WERI-Rb-1 (cell line): ENCODE measurements around the gene C16orf74.

Source experiments
- DNase-seq: peaks from one replicate; pipeline ENCODE4 v3.0.0-alpha.2; 2020
- H3K27ac ChIP-seq: fragments of 250-450 bp; sonication (Bioruptor Pico); 2 replicates; pipeline ENCODE4 v1.5.1; 2020; ENCODE audit warnings: mild to moderate bottlenecking, moderate library complexity
- H3K27me3 ChIP-seq: fragments of 250-450 bp; sonication (Bioruptor Pico); 2 replicates; pipeline ENCODE4 v1.5.1; 2021; ENCODE audit warnings: mild to moderate bottlenecking, low read depth, moderate library complexity; ENCODE audit not compliant: insufficient read depth, severe bottlenecking
- H3K36me3 ChIP-seq: fragments of 250-450 bp; sonication (Bioruptor Pico); 2 replicates; pipeline ENCODE4 v1.5.1; 2020; ENCODE audit warnings: mild to moderate bottlenecking, moderate library complexity
- H3K4me3 ChIP-seq: 2 replicates; pipeline ENCODE4 v1.5.1; 2011; ENCODE audit warnings: low read depth, mild to moderate bottlenecking, control low read depth, low read length
- H3K9me3 ChIP-seq: fragments of 250-450 bp; sonication (Bioruptor Pico); 2 replicates; pipeline ENCODE4 v1.5.1; 2021; ENCODE audit warnings: mild to moderate bottlenecking, moderate library complexity; ENCODE audit not compliant: severe bottlenecking
- CTCF ChIP-seq: IDR thresholded peaks from 2 replicates; pipeline ENCODE4 v1.5.1; 2011; ENCODE audit warnings: low read depth, mild to moderate bottlenecking, control low read depth, inconsistent platforms, low read length

Gene C16orf74

GRCh38 chr16:85665373-85665740, 85.5 kb downstream of the C16orf74 start:
- DNase-seq = no peak
- no peak overlapping the region for H3K27ac ChIP-seq
- no peak for TF ChIP-seq CTCF
- H3K27me3 ChIP-seq = no peaks in the 10 kb centered on the region
- peaks cover 85% of the 10 kb centered on the region for H3K36me3 ChIP-seq
- no peak overlapping the region for H3K4me3 ChIP-seq
- H3K9me3 ChIP-seq = no peaks in the 10 kb centered on the region

- TF ChIP-seq CTCF = no peak
- H3K9me3 ChIP-seq = no peaks in the 10 kb centered on the region
- H3K36me3 ChIP-seq = peaks cover 90% of the 10 kb centered on the region
- H3K27ac ChIP-seq = no peak overlapping the region
- no peaks in the 10 kb centered on the region for H3K27me3 ChIP-seq
- no peak for DNase-seq
- H3K4me3 ChIP-seq = no peak overlapping the region
These were observed 86.1 kb downstream of the C16orf74 start for GRCh38 chr16:85664580-85665372.

- Histone ChIP-seq H3K27ac (no peak overlapping the region), H3K9me3 (no peaks in the 10 kb centered on the region), H3K27me3 (no peaks in the 10 kb centered on the region), H3K36me3 (peaks cover 91% of the 10 kb centered on the region), H3K4me3 (no peak overlapping the region)
- no peak for DNase-seq
- no peak for TF ChIP-seq CTCF
These were observed 87.0 kb downstream of the C16orf74 start for GRCh38 chr16:85663891-85664321.

GRCh38 chr16:85662976-85663830, 87.7 kb downstream of the C16orf74 start:
- Histone ChIP-seq H3K27me3 (no peaks in the 10 kb centered on the region), H3K4me3 (no peak overlapping the region), H3K9me3 (no peaks in the 10 kb centered on the region), H3K36me3 (peaks cover 93% of the 10 kb centered on the region), H3K27ac (no peak overlapping the region)
- TF ChIP-seq CTCF = no peak
- DNase-seq = no peak

GRCh38 chr16:85662482-85662812, 88.4 kb downstream of the C16orf74 start:
- Histone ChIP-seq H3K4me3 (no peak overlapping the region), H3K36me3 (peaks cover 99% of the 10 kb centered on the region), H3K27ac (no peak overlapping the region), H3K27me3 (no peaks in the 10 kb centered on the region), H3K9me3 (no peaks in the 10 kb centered on the region)
- TF ChIP-seq CTCF = no peak
- no peak for DNase-seq
